H9 (cell line): ENCODE measurements around the gene DNAJB11. TPM values are rescaled to one million over a fixed set of nuclear protein-coding genes. Genes with fewer than 3 reads are reported as not detected.

ENCODE experiments used
- DNase-seq: peaks from one replicate; pipeline ENCODE4 v3.0.0-alpha.2; 2017
- H2AFZ ChIP-seq: one replicate; pipeline ENCODE4 v1.6.1; 2013; ENCODE audit warnings: mild to moderate bottlenecking, low read length, control low read depth, moderate library complexity
- H2AK5ac ChIP-seq: 2 replicates; pipeline ENCODE4 v1.6.1; 2013; ENCODE audit warnings: low read length, control low read depth, mixed read lengths; ENCODE audit not compliant: insufficient read length
- H2BK120ac ChIP-seq: one replicate; pipeline ENCODE4 v1.6.1; 2013; ENCODE audit warnings: low read depth, mild to moderate bottlenecking, low read length, control low read depth, inconsistent platforms; ENCODE audit not compliant: poor library complexity, severe bottlenecking
- H2BK12ac ChIP-seq: 2 replicates; pipeline ENCODE4 v1.6.1; 2013; ENCODE audit warnings: low read length, control low read depth, mixed read lengths, low read depth; ENCODE audit not compliant: insufficient read length
- H2BK15ac ChIP-seq: 2 replicates; pipeline ENCODE4 v1.6.1; 2013; ENCODE audit warnings: low read depth, low read length, control low read depth
- H2BK20ac ChIP-seq: one replicate; pipeline ENCODE4 v1.6.1; 2013; ENCODE audit warnings: low read depth, mild to moderate bottlenecking, low read length, control low read depth, inconsistent platforms; ENCODE audit not compliant: poor library complexity, severe bottlenecking
- H2BK5ac ChIP-seq: 2 replicates; pipeline ENCODE4 v1.6.1; 2013; ENCODE audit warnings: low read length, control low read depth, mixed read lengths; ENCODE audit not compliant: insufficient read length
- H3K14ac ChIP-seq: 2 replicates; pipeline ENCODE4 v1.6.1; 2013; ENCODE audit warnings: low read length, control low read depth; ENCODE audit not compliant: insufficient read depth
- H3K18ac ChIP-seq: 2 replicates; pipeline ENCODE4 v1.6.1; 2013; ENCODE audit warnings: low read depth, mild to moderate bottlenecking, mixed read lengths, low read length, control low read depth; ENCODE audit not compliant: insufficient read length
- H3K23ac ChIP-seq: 2 replicates; pipeline ENCODE4 v1.6.1; 2013; ENCODE audit warnings: low read length, control low read depth, mixed read lengths, low read depth; ENCODE audit not compliant: insufficient read length
- H3K23me2 ChIP-seq: 2 replicates; pipeline ENCODE4 v1.6.1; 2013; ENCODE audit warnings: low read depth, mild to moderate bottlenecking, mixed read lengths, low read length, control low read depth; ENCODE audit not compliant: insufficient read length, poor library complexity, severe bottlenecking
- H3K27ac ChIP-seq: 2 replicates; pipeline ENCODE4 v1.5.1; 2013; ENCODE audit warnings: low read length, control low read depth, mixed read lengths, low read depth; ENCODE audit not compliant: insufficient read length
- H3K27me3 ChIP-seq: 2 replicates; pipeline ENCODE4 v1.6.1; 2013; ENCODE audit warnings: low read length, control low read depth, inconsistent platforms; ENCODE audit not compliant: insufficient read depth
- H3K4ac ChIP-seq: 2 replicates; pipeline ENCODE4 v1.6.1; 2013; ENCODE audit warnings: low read depth, mild to moderate bottlenecking, control low read depth, inconsistent platforms, low read length, moderate library complexity
- H3K4me1 ChIP-seq: 2 replicates; pipeline ENCODE4 v1.6.1; 2013; ENCODE audit warnings: low read length, control low read depth, inconsistent platforms; ENCODE audit not compliant: insufficient read depth
- H3K4me2 ChIP-seq: 2 replicates; pipeline ENCODE4 v1.6.1; 2013; ENCODE audit warnings: low read length, control low read depth, mixed read lengths; ENCODE audit not compliant: insufficient read length, insufficient read depth
- H3K56ac ChIP-seq: 2 replicates; pipeline ENCODE4 v1.6.1; 2013; ENCODE audit warnings: low read depth, mild to moderate bottlenecking, mixed read lengths, low read length, control low read depth; ENCODE audit not compliant: insufficient read length
- H3K79me1 ChIP-seq: 2 replicates; pipeline ENCODE4 v1.6.1; 2013; ENCODE audit warnings: low read depth, mild to moderate bottlenecking, moderate library complexity, low read length, control low read depth, inconsistent platforms; ENCODE audit not compliant: insufficient read depth, poor library complexity, severe bottlenecking
- H3K79me2 ChIP-seq: 2 replicates; pipeline ENCODE4 v1.6.1; 2013; ENCODE audit warnings: low read length, control low read depth, inconsistent platforms; ENCODE audit not compliant: insufficient read depth
- H3K9ac ChIP-seq: 2 replicates; pipeline ENCODE4 v1.6.1; 2013; ENCODE audit warnings: low read length, control low read depth, mixed read lengths; ENCODE audit not compliant: insufficient read length; ENCODE audit errors: extremely low read depth
- H3K9me3 ChIP-seq: one replicate; pipeline ENCODE4 v1.6.1; 2013; ENCODE audit warnings: low read depth, low read length, inconsistent platforms; ENCODE audit not compliant: control insufficient read depth
- H3T11ph ChIP-seq: one replicate; pipeline ENCODE4 v1.6.1; 2013; ENCODE audit warnings: mild to moderate bottlenecking, low read length, control low read depth, inconsistent platforms
- H4K20me1 ChIP-seq: one replicate; pipeline ENCODE4 v1.6.1; 2013; ENCODE audit not compliant: control insufficient read depth, insufficient read length, insufficient read depth
- H4K5ac ChIP-seq: 2 replicates; pipeline ENCODE4 v1.6.1; 2013; ENCODE audit warnings: low read depth, mild to moderate bottlenecking, mixed read lengths, low read length, control low read depth; ENCODE audit not compliant: insufficient read length
- H4K8ac ChIP-seq: replicated peaks from 2 replicates; pipeline ENCODE4 v1.6.1; 2013; ENCODE audit warnings: low read length, control low read depth, mixed read lengths, low read depth; ENCODE audit not compliant: insufficient read length
- H4K91ac ChIP-seq: 2 replicates; pipeline ENCODE4 v1.6.1; 2013; ENCODE audit warnings: low read depth, mild to moderate bottlenecking, moderate library complexity, mixed read lengths, low read length, control low read depth; ENCODE audit not compliant: insufficient read length
- H3K27ac Mint-ChIP-seq, 3 experiments: 2 replicates in 2 of 3; 3 replicates in 1 of 3; pipeline ENCODE4 v1.8.0; 2020 to 2021; ENCODE audit warnings: mixed read lengths in 3 of 3, mild to moderate bottlenecking in 1 of 3, moderate library complexity in 1 of 3
- H3K27me3 Mint-ChIP-seq: 2 replicates; pipeline ENCODE4 v1.8.0; 2021; ENCODE audit warnings: low read depth, mild to moderate bottlenecking, moderate library complexity, mixed read lengths
- H3K36me3 Mint-ChIP-seq, 3 experiments: 2 replicates in 2 of 3; 3 replicates in 1 of 3; pipeline ENCODE4 v1.8.0; 2020 to 2021; ENCODE audit warnings: low read depth in 3 of 3, mixed read lengths in 3 of 3; ENCODE audit not compliant: insufficient read depth in 1 of 3
- H3K4me1 Mint-ChIP-seq, 2 experiments: 2 replicates each; pipeline ENCODE4 v1.8.0; 2020; ENCODE audit warnings: mixed read lengths in 2 of 2
- H3K4me3 Mint-ChIP-seq, 2 experiments: 2 replicates in 1 of 2; 3 replicates in 1 of 2; pipeline ENCODE4 v1.8.0; 2020 to 2021; ENCODE audit warnings: mild to moderate bottlenecking in 2 of 2, mixed read lengths in 2 of 2, moderate library complexity in 1 of 2
- H3K9me3 Mint-ChIP-seq, 2 experiments: 2 replicates in 1 of 2; 3 replicates in 1 of 2; pipeline ENCODE4 v1.8.0; 2020; ENCODE audit warnings: mild to moderate bottlenecking in 2 of 2, mixed read lengths in 2 of 2, moderate library complexity in 1 of 2
- WGBS: extraction: QIAGEN DNeasy Blood & Tissue Kit; methylation state at CpG from one replicate; pipeline ENCODE4 v1.1.7; 2013; ENCODE audit warnings: missing lambda C conversion rate, low lambda C conversion rate, mixed read lengths; ENCODE audit not compliant: insufficient read length; ENCODE audit errors: extremely low coverage; 5-methylcytosine and 5-hydroxymethylcytosine counted together
- total RNA-seq: library from RNA; stranded (reverse); gene quantifications from 2 replicates; pipeline ENCODE4 v1.2.1, GENCODE V29; 2021
- TF ChIP-seq, protein P1 (sequence below): fragments of 200-600 bp; sonication (generic); conservative IDR thresholded peaks from 3 replicates; pipeline ENCODE4 v1.8.0; 2021; ENCODE audit warnings: antibody characterized with exemption, mild to moderate bottlenecking

Gene DNAJB11
- total RNA-seq, 1 experiment from 2014 or later = 61.2 TPM

DNA sequence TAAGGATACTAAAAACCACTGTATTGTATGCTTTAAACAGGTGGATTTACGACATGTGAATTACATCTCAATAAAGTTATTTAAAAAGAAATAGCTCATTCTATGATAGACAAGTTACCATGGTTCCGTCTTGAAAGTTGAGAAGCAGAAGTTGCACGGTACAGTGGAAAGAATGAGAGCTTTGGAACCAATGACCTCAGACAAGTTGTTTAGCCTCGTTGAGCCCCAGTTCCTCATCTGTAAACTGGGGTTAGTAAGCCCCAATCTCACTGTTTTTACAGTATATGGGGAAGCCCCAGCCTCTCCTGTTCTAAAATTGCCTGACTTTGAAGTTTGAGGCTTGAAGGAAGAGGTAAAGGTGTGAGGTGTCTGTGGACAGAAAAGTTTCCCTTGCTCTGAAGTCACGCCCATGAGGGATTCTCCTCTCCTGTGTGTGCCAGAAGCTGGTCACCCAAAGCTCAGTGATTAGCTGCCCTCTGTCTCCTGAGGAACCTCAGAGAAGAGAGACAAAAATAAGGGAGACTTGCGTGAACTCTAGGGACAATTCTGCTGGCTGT lies 36.3 kb upstream of the DNAJB11 start:
- Histone ChIP-seq H2BK5ac (no peak overlapping the region), H2BK12ac (no peak overlapping the region), H2AK5ac (no peak overlapping the region), H3K27me3 (no peaks in the 10 kb centered on the region), H2BK15ac (no peak overlapping the region), H3T11ph (no peak overlapping the region), H4K20me1 (no peaks in the 10 kb centered on the region), H3K79me2 (no peaks in the 10 kb centered on the region), H4K91ac (no peak overlapping the region), H3K14ac (no peak overlapping the region), H3K23me2 (no peaks in the 10 kb centered on the region), H3K56ac (no peak overlapping the region), H2BK20ac (no peak overlapping the region), H3K4ac (no peak overlapping the region), H3K23ac (no peak overlapping the region), H3K27ac (no peak overlapping the region), H3K18ac (no peak overlapping the region), H3K4me2 (no peak overlapping the region), H3K9me3 (no peaks in the 10 kb centered on the region), H3K9ac (no peak overlapping the region), H4K8ac (no peak overlapping the region), H4K5ac (no peak overlapping the region), H3K79me1 (no peaks in the 10 kb centered on the region), H2AFZ (no peak overlapping the region), H2BK120ac (no peak overlapping the region), H3K4me1 (peaks cover 2% of the 10 kb centered on the region; the same call in 1 of the 2 replicates)
- no peaks in the 10 kb centered on the region for H3K9me3 Mint-ChIP-seq
- TF ChIP-seq, protein P1, sequence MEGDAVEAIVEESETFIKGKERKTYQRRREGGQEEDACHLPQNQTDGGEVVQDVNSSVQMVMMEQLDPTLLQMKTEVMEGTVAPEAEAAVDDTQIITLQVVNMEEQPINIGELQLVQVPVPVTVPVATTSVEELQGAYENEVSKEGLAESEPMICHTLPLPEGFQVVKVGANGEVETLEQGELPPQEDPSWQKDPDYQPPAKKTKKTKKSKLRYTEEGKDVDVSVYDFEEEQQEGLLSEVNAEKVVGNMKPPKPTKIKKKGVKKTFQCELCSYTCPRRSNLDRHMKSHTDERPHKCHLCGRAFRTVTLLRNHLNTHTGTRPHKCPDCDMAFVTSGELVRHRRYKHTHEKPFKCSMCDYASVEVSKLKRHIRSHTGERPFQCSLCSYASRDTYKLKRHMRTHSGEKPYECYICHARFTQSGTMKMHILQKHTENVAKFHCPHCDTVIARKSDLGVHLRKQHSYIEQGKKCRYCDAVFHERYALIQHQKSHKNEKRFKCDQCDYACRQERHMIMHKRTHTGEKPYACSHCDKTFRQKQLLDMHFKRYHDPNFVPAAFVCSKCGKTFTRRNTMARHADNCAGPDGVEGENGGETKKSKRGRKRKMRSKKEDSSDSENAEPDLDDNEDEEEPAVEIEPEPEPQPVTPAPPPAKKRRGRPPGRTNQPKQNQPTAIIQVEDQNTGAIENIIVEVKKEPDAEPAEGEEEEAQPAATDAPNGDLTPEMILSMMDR = no peak
- no CpG with 5 or more reads among the region's 6 CpGs for WGBS
- H3K4me3 Mint-ChIP-seq = no peak overlapping the region
- no peaks in the 10 kb centered on the region for H3K27me3 Mint-ChIP-seq
- H3K36me3 Mint-ChIP-seq = no peaks in the 10 kb centered on the region; a peak in 1 of 7 replicates
- H3K27ac Mint-ChIP-seq = no peak overlapping the region
- DNase-seq = no peak
- peaks cover 8 to 12% of the 10 kb centered on the region in 2 experiments for H3K4me1 Mint-ChIP-seq
